ENCODE data around the gene C4orf33. TPM values are rescaled to one million over a fixed set of nuclear protein-coding genes. Genes with fewer than 3 reads are reported as not detected.

Gene C4orf33
- total RNA-seq, 1 donor from 2014 or later, result 10.3 TPM

GRCh38 chr4:129144755-129145206, 48.8 kb downstream of the C4orf33 start:
- Mint-ChIP-seq H3K4me1 (ENCODE audit: unreplicated experiment) (no peaks in the 10 kb centered on the region), H3K27me3 (no peaks in the 10 kb centered on the region), H3K9me3 (no peaks in the 10 kb centered on the region), H3K4me3 (no peak overlapping the region), H3K27ac (no peak overlapping the region), H3K36me3 (no peaks in the 10 kb centered on the region)
- no peak for DNase-seq (ENCODE audit: extremely low spot score, unreplicated experiment)
- no peak for TF ChIP-seq CTCF (conservative IDR thresholded peaks at IDR 0.05)

GRCh38 chr4:129145222-129145730, 49.3 kb downstream of the C4orf33 start:
- Mint-ChIP-seq H3K4me3 (peak overlapping the region; percentile 12), H3K4me1 (ENCODE audit: unreplicated experiment) (no peaks in the 10 kb centered on the region), H3K9me3 (no peaks in the 10 kb centered on the region), H3K27ac (no peak overlapping the region), H3K36me3 (no peaks in the 10 kb centered on the region), H3K27me3 (no peaks in the 10 kb centered on the region)
- no peak for DNase-seq (ENCODE audit: extremely low spot score, unreplicated experiment)
- TF ChIP-seq CTCF (conservative IDR thresholded peaks at IDR 0.05), result no peak

- Mint-ChIP-seq H3K27me3 (no peaks in the 10 kb centered on the region), H3K9me3 (no peaks in the 10 kb centered on the region), H3K4me3 (no peak overlapping the region), H3K36me3 (no peaks in the 10 kb centered on the region), H3K27ac (no peak overlapping the region), H3K4me1 (ENCODE audit: unreplicated experiment) (no peaks in the 10 kb centered on the region)
- no peak for DNase-seq (ENCODE audit: extremely low spot score, unreplicated experiment)
- no peak for TF ChIP-seq CTCF (conservative IDR thresholded peaks at IDR 0.05)
Observed at GRCh38 chr4:129146639-129147038, 50.7 kb downstream of the C4orf33 start.

GRCh38 chr4:129148892-129149291, 52.9 kb downstream of the C4orf33 start:
- H3K27ac Mint-ChIP-seq, result no peak overlapping the region
- no peak for DNase-seq (ENCODE audit: extremely low spot score, unreplicated experiment)
- no peaks in the 10 kb centered on the region for H3K36me3 Mint-ChIP-seq
- H3K4me1 Mint-ChIP-seq (ENCODE audit: unreplicated experiment), result no peaks in the 10 kb centered on the region
- no peak for TF ChIP-seq CTCF (conservative IDR thresholded peaks at IDR 0.05)
- H3K4me3 Mint-ChIP-seq, result no peak overlapping the region
- no peaks in the 10 kb centered on the region for H3K9me3 Mint-ChIP-seq
- no peaks in the 10 kb centered on the region for H3K27me3 Mint-ChIP-seq

GRCh38 chr4:129149906-129150305, 54.0 kb downstream of the C4orf33 start:
- no peak overlapping the region for H3K4me3 Mint-ChIP-seq
- no peaks in the 10 kb centered on the region for H3K27me3 Mint-ChIP-seq
- TF ChIP-seq CTCF (conservative IDR thresholded peaks at IDR 0.05), result no peak
- no peak for DNase-seq (ENCODE audit: extremely low spot score, unreplicated experiment)
- peaks cover 5% of the 10 kb centered on the region for H3K4me1 Mint-ChIP-seq (ENCODE audit: unreplicated experiment)
- H3K27ac Mint-ChIP-seq, result no peak overlapping the region
- no peaks in the 10 kb centered on the region for H3K36me3 Mint-ChIP-seq
- H3K9me3 Mint-ChIP-seq, result no peaks in the 10 kb centered on the region

- Mint-ChIP-seq H3K27me3 (no peaks in the 10 kb centered on the region), H3K9me3 (no peaks in the 10 kb centered on the region), H3K27ac (no peak overlapping the region), H3K4me1 (ENCODE audit: unreplicated experiment) (peaks cover 5% of the 10 kb centered on the region), H3K4me3 (no peak overlapping the region), H3K36me3 (no peaks in the 10 kb centered on the region)
- no peak for DNase-seq (ENCODE audit: extremely low spot score, unreplicated experiment)
- no peak for TF ChIP-seq CTCF (conservative IDR thresholded peaks at IDR 0.05)
Observed at GRCh38 chr4:129152350-129152749, 56.4 kb downstream of the C4orf33 start.
